Measurements from ENCODE around the gene EVC2.
A peak's percentile ranks its signal among the peaks of the same experiment; 100 is the strongest.

EVC2 gene

DNA sequence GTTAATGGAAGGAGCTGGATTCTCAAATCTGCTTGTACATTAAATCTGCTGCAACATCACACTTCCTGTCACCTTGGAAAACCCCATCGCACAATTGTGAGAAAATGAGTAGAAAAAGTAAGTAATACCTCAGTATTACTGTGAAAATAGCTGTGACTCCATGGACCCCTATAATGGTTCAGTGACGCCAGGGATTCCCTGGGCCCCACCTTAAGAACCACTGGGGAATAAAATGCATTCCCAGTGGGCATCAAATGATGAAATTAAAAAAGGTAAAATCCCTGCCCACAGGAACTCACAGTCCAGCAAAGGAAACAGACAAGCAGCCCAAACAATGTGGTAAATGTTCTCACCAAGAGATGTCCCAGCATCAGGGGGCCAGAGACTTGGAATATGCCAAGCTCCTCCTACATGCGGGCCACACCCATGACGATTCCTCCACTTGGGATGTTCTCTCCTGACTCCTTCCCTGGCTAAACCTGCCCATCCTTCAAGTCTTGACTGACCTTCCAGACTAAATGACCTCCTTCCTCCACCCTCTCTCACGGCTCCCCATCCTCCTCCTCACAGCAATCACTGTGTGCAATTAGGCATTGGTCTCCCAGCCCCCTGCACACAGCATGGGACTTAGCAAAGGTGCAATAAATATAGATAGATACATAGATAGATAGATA is 2.6 kb downstream of the EVC2 start:
- H3K27ac ChIP-seq (ENCODE audit: low read length): peak overlapping the region; percentile 51
- TF ChIP-seq, protein P1, sequence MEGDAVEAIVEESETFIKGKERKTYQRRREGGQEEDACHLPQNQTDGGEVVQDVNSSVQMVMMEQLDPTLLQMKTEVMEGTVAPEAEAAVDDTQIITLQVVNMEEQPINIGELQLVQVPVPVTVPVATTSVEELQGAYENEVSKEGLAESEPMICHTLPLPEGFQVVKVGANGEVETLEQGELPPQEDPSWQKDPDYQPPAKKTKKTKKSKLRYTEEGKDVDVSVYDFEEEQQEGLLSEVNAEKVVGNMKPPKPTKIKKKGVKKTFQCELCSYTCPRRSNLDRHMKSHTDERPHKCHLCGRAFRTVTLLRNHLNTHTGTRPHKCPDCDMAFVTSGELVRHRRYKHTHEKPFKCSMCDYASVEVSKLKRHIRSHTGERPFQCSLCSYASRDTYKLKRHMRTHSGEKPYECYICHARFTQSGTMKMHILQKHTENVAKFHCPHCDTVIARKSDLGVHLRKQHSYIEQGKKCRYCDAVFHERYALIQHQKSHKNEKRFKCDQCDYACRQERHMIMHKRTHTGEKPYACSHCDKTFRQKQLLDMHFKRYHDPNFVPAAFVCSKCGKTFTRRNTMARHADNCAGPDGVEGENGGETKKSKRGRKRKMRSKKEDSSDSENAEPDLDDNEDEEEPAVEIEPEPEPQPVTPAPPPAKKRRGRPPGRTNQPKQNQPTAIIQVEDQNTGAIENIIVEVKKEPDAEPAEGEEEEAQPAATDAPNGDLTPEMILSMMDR (IDR thresholded peaks at IDR 0.05; ENCODE audit: low read length): no peak
- TF ChIP-seq EZH2 (optimal IDR thresholded peaks at IDR 0.05; ENCODE audit: low read depth, low read length) (no peak), EZH2phosphoT487 (IDR thresholded peaks at IDR 0.05; ENCODE audit: low read length) (no peak)
- H3K27me3 ChIP-seq (replicated peaks; ENCODE audit: insufficient read depth, low read length): no peaks in the 10 kb centered on the region
- H3K9ac ChIP-seq (ENCODE audit: low read length): no peak overlapping the region
- no peak overlapping the region for H3K4me3 ChIP-seq (ENCODE audit: low read length)
- H3K9me2 ChIP-seq (replicated peaks; ENCODE audit: insufficient read depth, low read length): no peaks in the 10 kb centered on the region
- peak overlapping the region; percentile 22 for H3K4me2 ChIP-seq (ENCODE audit: low read depth, low read length)
- no peaks in the 10 kb centered on the region for H3K36me3 ChIP-seq (replicated peaks; ENCODE audit: insufficient read depth, low read length)
- H3K79me2 ChIP-seq (ENCODE audit: low read length): peaks cover 59% of the 10 kb centered on the region
- DNase-seq: peak; percentile 39
- H2AFZ ChIP-seq (ENCODE audit: low read length): no peak overlapping the region
- H3F3A ChIP-seq (ENCODE audit: insufficient read depth, low read length): peaks cover 16% of the 10 kb centered on the region
- H4K20me1 ChIP-seq (ENCODE audit: insufficient read depth, low read length): no peaks in the 10 kb centered on the region
- peaks cover 51% of the 10 kb centered on the region for H3K4me1 ChIP-seq (ENCODE audit: low read length)
- H3K9me3 ChIP-seq (replicated peaks; ENCODE audit: insufficient read depth, low read length): no peaks in the 10 kb centered on the region

DNA sequence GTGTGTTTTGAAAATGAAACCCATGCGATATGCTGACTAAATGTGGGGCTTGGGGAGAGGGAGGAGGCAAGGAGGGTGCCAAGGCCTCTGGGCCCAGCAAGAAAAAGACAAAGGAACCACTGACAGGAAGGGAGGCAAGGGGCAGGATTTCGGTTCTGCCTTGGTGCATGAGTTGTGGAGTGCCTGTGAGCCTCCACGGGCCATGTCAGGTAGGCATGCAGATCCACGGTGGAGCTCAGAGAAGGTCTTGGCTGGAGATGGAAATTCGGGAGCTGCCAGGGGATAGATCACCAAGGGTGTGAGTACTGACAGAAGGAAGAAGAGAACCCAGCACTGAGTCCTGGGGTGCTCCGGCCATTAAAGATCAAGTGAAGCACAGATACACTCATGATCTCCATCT is 4.1 kb downstream of the EVC2 start:
- no peak for TF ChIP-seq EZH2 (optimal IDR thresholded peaks at IDR 0.05; ENCODE audit: low read depth, low read length)
- no peak for TF ChIP-seq EZH2phosphoT487 (IDR thresholded peaks at IDR 0.05; ENCODE audit: low read length)
- TF ChIP-seq, protein P1 (IDR thresholded peaks at IDR 0.05; ENCODE audit: low read length): no peak
- no peaks in the 10 kb centered on the region for H3K9me3 ChIP-seq (replicated peaks; ENCODE audit: insufficient read depth, low read length)
- no peaks in the 10 kb centered on the region for H4K20me1 ChIP-seq (ENCODE audit: insufficient read depth, low read length)
- DNase-seq: peak; percentile 37
- peak overlapping the region; percentile 8; the same call in 1 of the 2 replicates for H3K9ac ChIP-seq (ENCODE audit: low read length)
- no peak overlapping the region for H2AFZ ChIP-seq (ENCODE audit: low read length)
- no peaks in the 10 kb centered on the region for H3K27me3 ChIP-seq (replicated peaks; ENCODE audit: insufficient read depth, low read length)
- peak overlapping the region; percentile 59; the same call in 1 of the 2 replicates for H3K4me2 ChIP-seq (ENCODE audit: low read depth, low read length)
- H3F3A ChIP-seq (ENCODE audit: insufficient read depth, low read length): peaks cover 1% of the 10 kb centered on the region
- peak overlapping the region; percentile 60; the same call in 1 of the 2 replicates for H3K27ac ChIP-seq (ENCODE audit: low read length)
- no peaks in the 10 kb centered on the region for H3K36me3 ChIP-seq (replicated peaks; ENCODE audit: insufficient read depth, low read length)
- peak overlapping the region; percentile 16; the same call in 1 of the 2 replicates for H3K4me3 ChIP-seq (ENCODE audit: low read length)
- peaks cover 36% of the 10 kb centered on the region for H3K4me1 ChIP-seq (ENCODE audit: low read length)
- H3K79me2 ChIP-seq (ENCODE audit: low read length): peaks cover 60% of the 10 kb centered on the region
- no peaks in the 10 kb centered on the region for H3K9me2 ChIP-seq (replicated peaks; ENCODE audit: insufficient read depth, low read length)

DNA sequence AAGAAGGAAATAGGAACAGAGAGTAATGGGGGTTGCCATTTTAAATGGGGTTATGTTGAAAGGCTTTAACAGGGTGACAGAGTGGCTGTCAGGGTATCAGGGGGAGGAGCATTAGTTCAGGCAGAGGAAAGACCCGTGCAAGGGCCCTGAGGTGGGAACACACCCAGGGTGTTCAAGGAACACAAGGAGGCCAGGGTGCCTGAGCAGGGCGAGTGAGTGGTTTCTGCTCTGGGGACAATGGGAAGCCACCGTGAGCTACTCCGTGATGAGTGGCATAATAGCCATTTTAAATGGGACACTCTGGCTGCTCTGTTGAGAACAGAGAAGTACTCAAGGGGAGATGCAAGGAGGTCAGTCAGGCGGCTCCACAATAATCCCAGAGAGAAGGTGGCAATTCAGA is 4.5 kb downstream of the EVC2 start:
- Histone ChIP-seq H3K27me3 (replicated peaks; ENCODE audit: insufficient read depth, low read length) (no peaks in the 10 kb centered on the region), H3K4me2 (ENCODE audit: low read depth, low read length) (peak overlapping the region; percentile 59; the same call in 1 of the 2 replicates), H3F3A (ENCODE audit: insufficient read depth, low read length) (no peaks in the 10 kb centered on the region), H3K27ac (ENCODE audit: low read length) (peak overlapping the region; percentile 60; the same call in 1 of the 2 replicates), H3K79me2 (ENCODE audit: low read length) (peaks cover 60% of the 10 kb centered on the region), H3K36me3 (replicated peaks; ENCODE audit: insufficient read depth, low read length) (no peaks in the 10 kb centered on the region), H3K9me3 (replicated peaks; ENCODE audit: insufficient read depth, low read length) (no peaks in the 10 kb centered on the region), H3K9me2 (replicated peaks; ENCODE audit: insufficient read depth, low read length) (no peaks in the 10 kb centered on the region), H3K9ac (ENCODE audit: low read length) (peak overlapping the region; percentile 8; the same call in 1 of the 2 replicates), H2AFZ (ENCODE audit: low read length) (no peak overlapping the region), H3K4me1 (ENCODE audit: low read length) (peaks cover 32% of the 10 kb centered on the region), H3K4me3 (ENCODE audit: low read length) (peak overlapping the region; percentile 16; the same call in 1 of the 2 replicates), H4K20me1 (ENCODE audit: insufficient read depth, low read length) (no peaks in the 10 kb centered on the region)
- TF ChIP-seq EZH2phosphoT487 (IDR thresholded peaks at IDR 0.05; ENCODE audit: low read length) (no peak), EZH2 (optimal IDR thresholded peaks at IDR 0.05; ENCODE audit: low read depth, low read length) (no peak)
- TF ChIP-seq, protein P1 (IDR thresholded peaks at IDR 0.05; ENCODE audit: low read length): no peak
- DNase-seq: no peak

All from MM.1S (cell line).